Measurements from ENCODE around the gene NCBP3. TPM values are rescaled to one million over a fixed set of nuclear protein-coding genes. Genes with fewer than 3 reads are reported as not detected.
"Not testable (repeated sequence)": the region's sequence is repeated elsewhere in the genome, so short reads cannot be mapped to it uniquely, and the experiment has no call there.

The NCBP3 gene
- total and polyA plus RNA-seq, 12 donors: 11.0 to 36.6 (median 23.0) TPM

DNA sequence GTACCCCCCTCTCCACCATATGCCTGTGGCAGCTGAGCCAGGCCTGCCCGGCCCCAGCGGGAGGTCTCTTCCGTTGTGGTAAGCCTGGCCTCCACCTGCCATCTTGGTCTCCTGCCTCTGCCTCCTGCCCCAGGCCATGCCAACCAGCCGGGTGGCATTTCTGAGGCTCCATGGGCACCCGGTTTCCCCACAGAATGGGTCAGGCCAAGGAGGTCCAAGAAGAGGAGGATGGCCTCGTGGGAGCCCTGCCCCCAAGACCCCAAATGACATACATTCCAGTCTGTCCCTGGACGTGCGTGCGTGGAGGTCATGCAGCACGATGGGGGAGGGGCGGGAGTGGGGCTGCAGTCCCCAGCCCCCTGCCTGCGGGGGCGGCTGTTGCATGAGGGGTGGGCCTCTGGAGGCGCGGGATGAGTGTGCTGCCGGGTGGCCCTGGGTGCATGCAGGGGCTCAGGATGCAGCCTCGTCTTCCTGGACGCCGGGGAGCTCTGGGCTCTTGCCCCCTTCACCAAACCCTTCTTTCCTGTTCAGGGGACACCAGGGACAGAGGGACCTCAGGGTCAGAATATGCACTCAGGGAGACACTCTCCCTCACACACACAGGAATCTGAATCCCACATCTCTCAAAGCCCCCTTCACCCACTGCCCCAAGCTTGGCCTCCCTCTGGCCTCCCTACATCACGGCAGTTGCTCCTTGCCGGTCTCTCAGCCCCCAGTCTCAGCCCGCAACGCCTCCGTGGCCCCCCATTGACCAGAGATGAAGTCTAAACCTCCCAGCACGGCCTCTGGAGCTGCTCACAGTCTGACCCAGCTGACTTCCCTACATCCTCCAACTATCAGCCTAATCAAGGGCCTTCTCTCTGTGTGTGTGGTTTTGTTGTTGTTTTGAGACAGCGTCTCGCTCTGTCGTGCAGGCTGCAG, 16.0 kb upstream of the NCBP3 start:
- WGBS, 4 donors: 80 to 83% (median 82%) methylated on average over 18 to 28 of the region's 28 CpGs

GRCh38 chr17:3860939-3861700, 15.1 kb upstream of the NCBP3 start:
- DNase-seq: no peak
- WGBS, 4 donors: 90 to 94% (median 92%) methylated on average over 19 to 30 of the region's 30 CpGs
- no peaks in the 10 kb centered on the region for H3K9me3 ChIP-seq (replicated peaks in 1 of 3)
- no peak overlapping the region for H3K27ac ChIP-seq
- intact Hi-C loops (cut with DNase I): loop anchor here in 1 of 2 donors (5.0 kb wide), 1 partner anchor 46 kb away; no protein-coding TSS in a partner anchor
- H3K27me3 ChIP-seq: no peaks in the 10 kb centered on the region
- H3K36me3 ChIP-seq (replicated peaks in 1 of 2): peaks cover 0 to 20% of the 10 kb centered on the region in 2 donors
- no peak overlapping the region for H3K4me3 ChIP-seq
- peaks cover 10 to 11% of the 10 kb centered on the region in 2 donors for H3K4me1 ChIP-seq (replicated peaks in 1 of 2)
- TF ChIP-seq POLR2A (IDR thresholded peaks at IDR 0.05): no peak

More for the DNA sequence above, 16.0 kb upstream of the NCBP3 start:
- no peak for DNase-seq
- Histone ChIP-seq H3K4me1 (replicated peaks in 1 of 2) (peaks cover 10 to 11% of the 10 kb centered on the region in 2 donors), H3K27ac (no peak overlapping the region), H3K36me3 (replicated peaks in 1 of 2) (peaks cover 0 to 20% of the 10 kb centered on the region in 2 donors), H3K4me3 (no peak overlapping the region), H3K27me3 (no peaks in the 10 kb centered on the region), H3K9me3 (replicated peaks in 1 of 3) (no peaks in the 10 kb centered on the region)
- TF ChIP-seq, protein P1, sequence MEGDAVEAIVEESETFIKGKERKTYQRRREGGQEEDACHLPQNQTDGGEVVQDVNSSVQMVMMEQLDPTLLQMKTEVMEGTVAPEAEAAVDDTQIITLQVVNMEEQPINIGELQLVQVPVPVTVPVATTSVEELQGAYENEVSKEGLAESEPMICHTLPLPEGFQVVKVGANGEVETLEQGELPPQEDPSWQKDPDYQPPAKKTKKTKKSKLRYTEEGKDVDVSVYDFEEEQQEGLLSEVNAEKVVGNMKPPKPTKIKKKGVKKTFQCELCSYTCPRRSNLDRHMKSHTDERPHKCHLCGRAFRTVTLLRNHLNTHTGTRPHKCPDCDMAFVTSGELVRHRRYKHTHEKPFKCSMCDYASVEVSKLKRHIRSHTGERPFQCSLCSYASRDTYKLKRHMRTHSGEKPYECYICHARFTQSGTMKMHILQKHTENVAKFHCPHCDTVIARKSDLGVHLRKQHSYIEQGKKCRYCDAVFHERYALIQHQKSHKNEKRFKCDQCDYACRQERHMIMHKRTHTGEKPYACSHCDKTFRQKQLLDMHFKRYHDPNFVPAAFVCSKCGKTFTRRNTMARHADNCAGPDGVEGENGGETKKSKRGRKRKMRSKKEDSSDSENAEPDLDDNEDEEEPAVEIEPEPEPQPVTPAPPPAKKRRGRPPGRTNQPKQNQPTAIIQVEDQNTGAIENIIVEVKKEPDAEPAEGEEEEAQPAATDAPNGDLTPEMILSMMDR (IDR thresholded peaks at IDR 0.05): no peak
- TF ChIP-seq POLR2A (IDR thresholded peaks at IDR 0.05): no peak
- intact Hi-C loops (cut with DNase I): loop anchor here in 1 of 2 donors (5.0 kb wide), 1 partner anchor 45 kb away; no protein-coding TSS in a partner anchor

GRCh38 chr17:3859940-3860339, 13.9 kb upstream of the NCBP3 start:
- Histone ChIP-seq H3K9me3 (replicated peaks in 1 of 3) (no peaks in the 10 kb centered on the region), H3K4me1 (replicated peaks in 1 of 2) (peaks cover 4% of the 10 kb centered on the region in 2 donors), H3K36me3 (replicated peaks in 1 of 2) (peaks cover 0 to 20% of the 10 kb centered on the region in 2 donors), H3K4me3 (no peak overlapping the region), H3K27ac (no peak overlapping the region), H3K27me3 (no peaks in the 10 kb centered on the region)
- WGBS, 4 donors: 69 to 87% (median 78%) methylated on average over 5 to 9 of the region's 9 CpGs
- DNase-seq: no peak
- intact Hi-C loops (cut with DNase I): loop anchor here in 1 of 2 donors (5.0 kb wide), 1 partner anchor 47 kb away; no protein-coding TSS in a partner anchor
- no peak for TF ChIP-seq POLR2A (IDR thresholded peaks at IDR 0.05)
- TF ChIP-seq, protein P1 (IDR thresholded peaks at IDR 0.05): no peak

GRCh38 chr17:3857261-3858105, 11.4 kb upstream of the NCBP3 start:
- Histone ChIP-seq H3K27me3 (no peaks in the 10 kb centered on the region), H3K36me3 (replicated peaks in 1 of 2) (peaks cover 0 to 20% of the 10 kb centered on the region in 2 donors), H3K4me1 (replicated peaks in 1 of 2) (no peaks in the 10 kb centered on the region), H3K4me3 (no peak overlapping the region), H3K27ac (no peak overlapping the region), H3K9me3 (replicated peaks in 1 of 3) (no peaks in the 10 kb centered on the region)
- no peak for DNase-seq
- intact Hi-C loops (cut with DNase I): no loop called here
- WGBS, 4 donors: 73 to 85% (median 82%) methylated on average over 10 to 16 of the region's 16 CpGs
- TF ChIP-seq, protein P1 (IDR thresholded peaks at IDR 0.05): no peak
- no peak for TF ChIP-seq POLR2A (IDR thresholded peaks at IDR 0.05)

DNA sequence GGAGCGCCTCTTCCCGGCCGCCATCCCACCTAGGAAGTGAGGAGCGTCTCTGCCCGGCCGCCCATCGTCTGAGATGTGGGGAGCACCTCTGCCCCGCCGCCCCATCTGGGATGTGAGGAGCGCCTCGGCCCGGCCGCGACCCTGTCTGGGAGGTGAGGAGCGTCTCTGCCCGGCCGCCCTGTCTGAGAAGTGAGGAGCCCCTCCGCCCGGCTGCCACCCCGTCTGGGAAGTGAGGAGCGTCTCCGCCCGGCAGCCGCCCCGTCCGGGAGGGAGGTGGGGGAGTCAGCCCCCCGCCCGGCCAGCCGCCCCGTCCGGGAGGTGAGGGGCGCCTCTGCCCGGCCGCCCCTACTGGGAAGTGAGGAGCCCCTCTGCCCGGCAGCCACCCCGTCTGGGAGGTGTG, 8.2 kb upstream of the NCBP3 start:
- H3K9me3 ChIP-seq (replicated peaks in 1 of 3); intact Hi-C loops (cut with DNase I); DNase-seq: not testable (repeated sequence)

More for the DNA sequence above, 8.2 kb upstream of the NCBP3 start:
- H3K4me3 ChIP-seq; H3K27me3 ChIP-seq; H3K27ac ChIP-seq; H3K36me3 ChIP-seq (replicated peaks in 1 of 2); H3K4me1 ChIP-seq (replicated peaks in 1 of 2): not testable (repeated sequence)
- WGBS, 4 donors: 89 to 94% methylated on average over 12 to 23 of the region's 36 CpGs; no CpG with 5 or more reads in 2 of the 4 donors
